ENCODE results near the gene TSPAN19. TPM values are rescaled to one million over a fixed set of nuclear protein-coding genes. Genes with fewer than 3 reads are reported as not detected.

TSPAN19 gene
- total and polyA plus RNA-seq, 9 of the 15 experiments (the other 6 are each of a cell fraction or from before 2014, with no cell fraction given) = not detected

DNA sequence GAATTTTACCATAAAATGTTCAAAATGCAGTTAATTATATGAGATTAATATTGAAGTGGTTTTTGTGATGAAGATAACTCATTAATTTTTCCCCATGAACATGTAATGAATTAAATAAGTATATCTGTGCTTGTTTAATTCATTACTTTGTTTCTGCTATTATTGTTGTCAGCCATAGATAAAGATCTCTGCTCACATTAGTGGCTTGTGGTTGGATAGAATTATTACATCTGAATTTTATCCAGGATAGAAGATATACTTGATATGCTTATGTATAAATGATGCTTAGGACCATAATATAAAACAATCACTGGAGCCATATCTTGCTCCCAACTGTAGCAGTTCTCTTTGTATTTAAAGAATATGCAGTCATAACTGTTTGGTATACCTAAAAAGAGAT, 18.5 kb downstream of the TSPAN19 start (continued):
- TF ChIP-seq SAFB (IDR thresholded peaks at IDR 0.05; ENCODE audit: borderline replicate concordance, low read depth, low read length) = no peak
- no peak for TF ChIP-seq TAF9B (IDR thresholded peaks at IDR 0.05; ENCODE audit: partially characterized antibody)
- no peak for TF ChIP-seq SMARCA4 (IDR thresholded peaks at IDR 0.05)
- no peak for TF ChIP-seq SREBF1 (IDR thresholded peaks at IDR 0.05; ENCODE audit: borderline replicate concordance, low read depth, low read length)
- no peak for TF ChIP-seq ZNF696 (CRISPR knock-in tag; conservative IDR thresholded peaks at IDR 0.05)

DNA sequence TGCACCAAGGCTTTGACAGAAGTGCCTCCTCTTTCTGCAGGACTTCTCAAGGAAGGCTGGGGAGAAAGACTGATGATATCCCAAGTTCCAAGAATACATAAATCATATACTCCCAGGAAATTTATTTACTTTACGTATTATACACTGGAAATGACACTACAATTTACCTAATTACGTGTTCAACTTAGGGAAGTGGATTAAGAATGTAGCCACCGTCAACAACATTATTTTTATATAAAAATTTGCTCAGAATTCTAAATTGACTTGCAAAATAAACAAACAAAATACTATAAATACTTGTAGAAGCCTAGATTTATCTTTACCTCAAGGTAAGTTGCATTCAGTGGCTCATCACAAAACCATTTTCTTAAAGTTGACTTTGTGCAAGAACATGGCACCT, 18.9 kb downstream of the TSPAN19 start:
- BruUV-seq (replicated peaks) = no TSS peak
- ChIA-PET POLR2A (no interaction called here), CTCF (ENCODE audit: low intra/inter-chr PET ratio) (no interaction called here)
- ATAC-seq = no peak
- no peak for DNase-seq (ENCODE audit: extremely low read depth in 1 of 4, low spot score in 3 of 4)
- H3K27ac ChIP-seq (ENCODE audit: extremely low read depth, low read depth, low read length) = no peak overlapping the region
- no peaks in the 10 kb centered on the region for H3K79me2 ChIP-seq (ENCODE audit: control insufficient read depth, insufficient read depth, low read length)
- no peaks in the 10 kb centered on the region for H4K20me1 ChIP-seq (replicated peaks; ENCODE audit: control insufficient read depth, insufficient read depth, low read length)
- no peak overlapping the region for H3K9ac ChIP-seq (ENCODE audit: insufficient read depth in 1 of 2, low read depth in 2 of 2, low read length in 2 of 2)
- no peak for FAIRE-seq
- no peaks in the 10 kb centered on the region for H3K27me3 ChIP-seq (ENCODE audit: control insufficient read depth in 2 of 2, insufficient read depth in 2 of 2, low read length in 2 of 2)
- H3K9me3 ChIP-seq (replicated peaks; ENCODE audit: control insufficient read depth, insufficient read depth, low read depth, low read length) = no peaks in the 10 kb centered on the region
- intact Hi-C loops (cut with micrococcal nuclease) (no loop called here), in situ Hi-C loops (cut with MboI) (no loop called here)
- H3K36me3 ChIP-seq (ENCODE audit: control insufficient read depth, insufficient read depth, low read length) = no peaks in the 10 kb centered on the region
- no peak overlapping the region for H3K4me3 ChIP-seq
- H3K9me1 ChIP-seq (ENCODE audit: control insufficient read depth, insufficient read depth, low read length) = no peaks in the 10 kb centered on the region
- no peak overlapping the region for H3K4me2 ChIP-seq (ENCODE audit: insufficient read depth, low read length)
- WGBS (ENCODE audit: insufficient coverage, low coverage, missing lambda C conversion rate) = 3% methylated on average over 3 of the region's 3 CpGs
- H2AFZ ChIP-seq (ENCODE audit: low read depth, low read length) = no peak overlapping the region
- no peaks in the 10 kb centered on the region for H3K4me1 ChIP-seq (replicated peaks in 1 of 2; ENCODE audit: control insufficient read depth in 2 of 2, insufficient read depth in 2 of 2, low read length in 2 of 2)
- no peak for TF ChIP-seq MED1 (CRISPR knock-in tag; IDR thresholded peaks at IDR 0.05; ENCODE audit: borderline replicate concordance)
- no peak for TF ChIP-seq MTA2 (IDR thresholded peaks at IDR 0.05; ENCODE audit: low read depth)
- TF ChIP-seq ZBTB5 (IDR thresholded peaks at IDR 0.05) = no peak
- TF ChIP-seq ZNF217 (CRISPR knock-in tag; IDR thresholded peaks at IDR 0.05) = no peak
- no peak for TF ChIP-seq MIER1 (IDR thresholded peaks at IDR 0.05; ENCODE audit: low read depth)
- TF ChIP-seq LEF1 (IDR thresholded peaks at IDR 0.05) = no peak
- TF ChIP-seq CBX2 (IDR thresholded peaks at IDR 0.05; ENCODE audit: insufficient read depth, low read length, poor library complexity, severe bottlenecking) = no peak
- no peak for TF ChIP-seq JUND (IDR thresholded peaks at IDR 0.05; ENCODE audit: borderline replicate concordance, low read depth, low read length)
- no peak for TF ChIP-seq JUND (tag; IDR thresholded peaks at IDR 0.05; ENCODE audit: borderline replicate concordance, low read depth, low read length)
- TF ChIP-seq POU5F1 (IDR thresholded peaks at IDR 0.05; ENCODE audit: borderline replicate concordance, low read depth, low read length, partially characterized antibody) = no peak
- TF ChIP-seq ZKSCAN3 (CRISPR knock-in tag; IDR thresholded peaks at IDR 0.05) = no peak
- TF ChIP-seq U2AF2 (optimal IDR thresholded peaks at IDR 0.05; ENCODE audit: low read depth, low read length) = no peak
- no peak for TF ChIP-seq ZNF224 (CRISPR knock-in tag; IDR thresholded peaks at IDR 0.05)
- no peak for TF ChIP-seq ETS1 (conservative IDR thresholded peaks at IDR 0.05; ENCODE audit: control insufficient read depth, low read depth, low read length)
- TF ChIP-seq CAMTA2 (CRISPR knock-in tag; conservative IDR thresholded peaks at IDR 0.05) = no peak
- TF ChIP-seq THRA (IDR thresholded peaks at IDR 0.05) = no peak

Measured in K562 (cell line).